Liver (tissue), 9 donors: ENCODE data around the gene TAF1B. TPM values are rescaled to one million over a fixed set of nuclear protein-coding genes. Genes with fewer than 3 reads are reported as not detected.

Source experiments
- DNase-seq: peaks from one replicate; pipeline ENCODE4 v3.0.0-alpha.2; 2017; ENCODE audit warnings: low spot score
- H3K27ac ChIP-seq, 2 donors: one replicate each; pipeline ENCODE4 v1.7.0; 2013; ENCODE audit warnings: inconsistent platforms in 2 of 2, low read length in 2 of 2, control low read depth in 1 of 2, low read depth in 1 of 2, mild to moderate bottlenecking in 1 of 2
- H3K27me3 ChIP-seq, 4 donors: one replicate each; pipeline versions ENCODE4 v1.6.1 to v1.7.0; 2013; ENCODE audit warnings: low read length in 3 of 4, inconsistent platforms in 1 of 4, mild to moderate bottlenecking in 1 of 4, moderate library complexity in 1 of 4; ENCODE audit not compliant: control insufficient read depth in 4 of 4, insufficient read depth in 4 of 4
- H3K36me3 ChIP-seq, 4 donors: one replicate each; pipeline versions ENCODE4 v1.6.1 to v1.7.0; 2013; ENCODE audit warnings: low read length in 3 of 4, mild to moderate bottlenecking in 3 of 4, low read depth in 1 of 4, moderate library complexity in 1 of 4; ENCODE audit not compliant: control insufficient read depth in 4 of 4, insufficient read depth in 3 of 4
- H3K4me1 ChIP-seq, 4 donors: one replicate each; pipeline versions ENCODE4 v1.6.1 to v1.7.0; 2013; ENCODE audit warnings: low read length in 3 of 4, mild to moderate bottlenecking in 3 of 4, moderate library complexity in 1 of 4; ENCODE audit not compliant: control insufficient read depth in 4 of 4, insufficient read depth in 4 of 4
- H3K4me3 ChIP-seq, 3 donors: one replicate each; pipeline versions ENCODE4 v1.6.1 to v1.7.0; 2013; ENCODE audit warnings: low read length in 3 of 3, control low read depth in 1 of 3, low read depth in 1 of 3, mild to moderate bottlenecking in 1 of 3
- H3K9ac ChIP-seq, 2 donors: one replicate each; pipeline ENCODE4 v1.7.0; 2013; ENCODE audit warnings: low read length in 2 of 2, mild to moderate bottlenecking in 2 of 2, moderate library complexity in 2 of 2, control low read depth in 1 of 2, low read depth in 1 of 2
- H3K9me3 ChIP-seq, 4 donors: one replicate each; pipeline versions ENCODE4 v1.6.1 to v1.7.0; 2013; ENCODE audit warnings: low read length in 3 of 4; ENCODE audit not compliant: control insufficient read depth in 4 of 4
- ATF3 ChIP-seq: IDR thresholded peaks from 2 replicates; pipeline ENCODE4 v1.6.1; 2016; ENCODE audit warnings: antibody characterized with exemption
- EGR1 ChIP-seq, 2 donors: IDR thresholded peaks; 2 replicates each; pipeline ENCODE4 v1.6.1; 2016 to 2018; ENCODE audit warnings: antibody characterized with exemption in 2 of 2, low read depth in 2 of 2
- GABPA ChIP-seq, 2 donors: IDR thresholded peaks in 1 of 2; conservative IDR thresholded peaks in 1 of 2; 2 replicates each; pipeline ENCODE4 v1.6.1; 2016; ENCODE audit warnings: antibody characterized with exemption in 2 of 2, mild to moderate bottlenecking in 1 of 2, moderate library complexity in 1 of 2
- HNF4A ChIP-seq, 2 donors: conservative IDR thresholded peaks; 2 replicates each; pipeline ENCODE4 v1.6.1; 2016; ENCODE audit warnings: antibody characterized with exemption in 2 of 2, mild to moderate bottlenecking in 2 of 2
- HNF4G ChIP-seq: IDR thresholded peaks from 2 replicates; pipeline ENCODE4 v1.6.1; 2016; ENCODE audit warnings: antibody characterized with exemption
- RAD21 ChIP-seq, 2 donors: IDR thresholded peaks; 2 replicates each; pipeline ENCODE4 v1.6.1; 2016; ENCODE audit warnings: antibody characterized with exemption in 2 of 2, mild to moderate bottlenecking in 2 of 2
- RXRA ChIP-seq, 2 donors: IDR thresholded peaks; 2 replicates each; pipeline ENCODE4 v1.6.1; 2017 to 2018; ENCODE audit warnings: antibody characterized with exemption in 2 of 2, mild to moderate bottlenecking in 1 of 2
- SP1 ChIP-seq: IDR thresholded peaks from 2 replicates; pipeline ENCODE4 v1.6.1; 2018; ENCODE audit warnings: antibody characterized with exemption, mild to moderate bottlenecking
- TAF1 ChIP-seq: conservative IDR thresholded peaks from 2 replicates; pipeline ENCODE4 v1.6.1; 2016; ENCODE audit warnings: antibody characterized with exemption, mild to moderate bottlenecking
- WGBS: extraction: QIAGEN DNeasy Blood & Tissue Kit; methylation state at CpG from one replicate; pipeline ENCODE4 v1.1.7; 2013; 5-methylcytosine and 5-hydroxymethylcytosine counted together
- polyA plus RNA-seq, 2 donors: library from polyadenylated mRNA; stranded (reverse) in 1 of 2; unstranded in 1 of 2; fragments of 200-250 nt in 1 of 2; fragments of >200 nt in 1 of 2; fragmentation: Nextera tagmentation in 1 of 2; extraction: Ambion mirVana in 1 of 2; gene quantifications; one replicate each; pipeline versions ENCODE4 v1.2.1 to v1.2.3, GENCODE V29; 2013 to 2015
- total RNA-seq, 2 donors: library from RNA; depleted of rRNA; stranded (reverse); fragments of >200 nt; gene quantifications; one replicate each; pipeline ENCODE4 v1.2.3, GENCODE V29; 2014
- TF ChIP-seq, protein P1 (sequence below): IDR thresholded peaks from 2 replicates; pipeline ENCODE4 v1.6.1; 2016; ENCODE audit warnings: antibody characterized with exemption
- TF ChIP-seq, protein P2 (sequence below): fragments of 150-350 bp; IDR thresholded peaks from 2 replicates; pipeline ENCODE4 v1.5.1; 2017; ENCODE audit warnings: improper control_type of control experiment, low read depth, low read length; ENCODE audit not compliant: missing input control
- donor health status: healthy.
- donor health status: healthy.
- donor health status: healthy.
- donor health status: healthy.
- donor health status: healthy.

Gene TAF1B
- total and polyA plus RNA-seq, 4 donors = 3.1 to 17.2 (median 5.6) TPM

DNA sequence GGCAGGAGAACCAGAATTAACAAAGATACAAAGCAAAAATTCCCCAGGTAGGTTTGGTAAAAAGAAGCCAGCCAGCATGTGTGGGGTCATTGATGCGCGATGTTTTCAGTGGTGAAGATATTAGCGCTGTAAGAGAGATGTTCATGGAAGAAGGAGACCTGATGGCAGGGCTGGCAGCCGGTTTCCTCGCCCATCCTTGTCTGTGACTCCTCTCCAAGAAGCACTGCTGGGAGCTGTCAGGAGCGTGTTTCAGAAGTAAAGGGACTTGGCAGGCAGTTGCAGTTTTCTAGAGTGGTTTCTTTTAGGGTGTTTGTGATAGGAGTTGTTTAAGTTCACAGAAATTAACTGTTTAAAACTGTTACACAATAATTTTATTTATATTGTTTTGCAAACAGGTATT, 24.6 kb downstream of the TAF1B start:
- H3K27ac ChIP-seq = no peak overlapping the region
- no peak overlapping the region for H3K4me3 ChIP-seq
- H3K36me3 ChIP-seq = peaks cover 0 to 4% (median under 1%) of the 10 kb centered on the region in 4 donors
- no peaks in the 10 kb centered on the region for H3K27me3 ChIP-seq
- DNase-seq = no peak
- TF ChIP-seq SP1 = no peak
- TF ChIP-seq, protein P1, sequence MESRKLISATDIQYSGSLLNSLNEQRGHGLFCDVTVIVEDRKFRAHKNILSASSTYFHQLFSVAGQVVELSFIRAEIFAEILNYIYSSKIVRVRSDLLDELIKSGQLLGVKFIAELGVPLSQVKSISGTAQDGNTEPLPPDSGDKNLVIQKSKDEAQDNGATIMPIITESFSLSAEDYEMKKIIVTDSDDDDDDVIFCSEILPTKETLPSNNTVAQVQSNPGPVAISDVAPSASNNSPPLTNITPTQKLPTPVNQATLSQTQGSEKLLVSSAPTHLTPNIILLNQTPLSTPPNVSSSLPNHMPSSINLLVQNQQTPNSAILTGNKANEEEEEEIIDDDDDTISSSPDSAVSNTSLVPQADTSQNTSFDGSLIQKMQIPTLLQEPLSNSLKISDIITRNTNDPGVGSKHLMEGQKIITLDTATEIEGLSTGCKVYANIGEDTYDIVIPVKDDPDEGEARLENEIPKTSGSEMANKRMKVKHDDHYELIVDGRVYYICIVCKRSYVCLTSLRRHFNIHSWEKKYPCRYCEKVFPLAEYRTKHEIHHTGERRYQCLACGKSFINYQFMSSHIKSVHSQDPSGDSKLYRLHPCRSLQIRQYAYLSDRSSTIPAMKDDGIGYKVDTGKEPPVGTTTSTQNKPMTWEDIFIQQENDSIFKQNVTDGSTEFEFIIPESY = no peak
- TF ChIP-seq EGR1 (IDR thresholded peaks at IDR 0.05; ENCODE audit: low read depth in 2 of 2) = no peak
- TF ChIP-seq, protein P2, sequence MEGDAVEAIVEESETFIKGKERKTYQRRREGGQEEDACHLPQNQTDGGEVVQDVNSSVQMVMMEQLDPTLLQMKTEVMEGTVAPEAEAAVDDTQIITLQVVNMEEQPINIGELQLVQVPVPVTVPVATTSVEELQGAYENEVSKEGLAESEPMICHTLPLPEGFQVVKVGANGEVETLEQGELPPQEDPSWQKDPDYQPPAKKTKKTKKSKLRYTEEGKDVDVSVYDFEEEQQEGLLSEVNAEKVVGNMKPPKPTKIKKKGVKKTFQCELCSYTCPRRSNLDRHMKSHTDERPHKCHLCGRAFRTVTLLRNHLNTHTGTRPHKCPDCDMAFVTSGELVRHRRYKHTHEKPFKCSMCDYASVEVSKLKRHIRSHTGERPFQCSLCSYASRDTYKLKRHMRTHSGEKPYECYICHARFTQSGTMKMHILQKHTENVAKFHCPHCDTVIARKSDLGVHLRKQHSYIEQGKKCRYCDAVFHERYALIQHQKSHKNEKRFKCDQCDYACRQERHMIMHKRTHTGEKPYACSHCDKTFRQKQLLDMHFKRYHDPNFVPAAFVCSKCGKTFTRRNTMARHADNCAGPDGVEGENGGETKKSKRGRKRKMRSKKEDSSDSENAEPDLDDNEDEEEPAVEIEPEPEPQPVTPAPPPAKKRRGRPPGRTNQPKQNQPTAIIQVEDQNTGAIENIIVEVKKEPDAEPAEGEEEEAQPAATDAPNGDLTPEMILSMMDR = no peak
- 97% methylated on average over 6 of the region's 6 CpGs for WGBS
- H3K9ac ChIP-seq = no peak overlapping the region
- H3K4me1 ChIP-seq = no peaks in the 10 kb centered on the region
- no peaks in the 10 kb centered on the region for H3K9me3 ChIP-seq

DNA sequence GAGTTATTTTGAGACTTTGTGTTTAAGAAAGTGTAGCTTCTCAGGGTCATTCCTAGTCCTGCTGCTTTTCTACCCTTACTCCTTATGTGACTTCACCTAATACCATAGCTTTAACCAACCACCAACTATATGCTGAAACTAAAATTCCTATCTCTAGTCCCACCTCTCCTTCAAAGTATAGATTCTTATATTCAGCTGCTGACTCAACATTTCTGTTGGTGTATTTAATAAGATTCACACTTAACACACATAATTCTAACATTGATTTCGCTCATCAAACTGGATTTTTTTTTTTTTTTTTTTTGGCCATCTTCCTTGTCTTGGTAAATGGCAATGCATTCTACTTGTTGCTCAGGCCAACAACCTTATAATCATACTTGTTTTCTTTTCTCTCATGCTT, 30.1 kb downstream of the TAF1B start:
- WGBS = 100% methylated on average over 1 of the region's 1 CpG
- Histone ChIP-seq H3K27me3 (no peaks in the 10 kb centered on the region), H3K36me3 (peaks cover 1 to 7% (median 4%) of the 10 kb centered on the region in 4 donors), H3K9ac (no peak overlapping the region), H3K9me3 (no peaks in the 10 kb centered on the region), H3K4me1 (no peaks in the 10 kb centered on the region), H3K4me3 (no peak overlapping the region), H3K27ac (no peak overlapping the region)
- TF ChIP-seq HNF4G (no peak), GABPA (IDR thresholded peaks at IDR 0.05 in 1 of 2, conservative IDR thresholded peaks at IDR 0.05 in 1 of 2) (no peak), TAF1 (no peak), HNF4A (conservative IDR thresholded peaks at IDR 0.05) (no peak), RAD21 (IDR thresholded peaks at IDR 0.05) (no peak), RXRA (IDR thresholded peaks at IDR 0.05) (no peak), EGR1 (IDR thresholded peaks at IDR 0.05; ENCODE audit: low read depth in 2 of 2) (no peak), ATF3 (no peak)
- TF ChIP-seq, protein P1 = no peak
- TF ChIP-seq, protein P2 = no peak
- no peak for DNase-seq
